K562 (cell line): ENCODE results near the gene TRAF1.

Source experiments
- BACH1 ChIP-seq: fragments of 200-800 bp; sonication (Bioruptor generic); IDR thresholded peaks from 2 replicates; pipeline ENCODE4 v1.6.1; 2016; ENCODE audit warnings: missing genetic modification characterization, missing compliant biosample characterization
- CHD4 ChIP-seq: fragments of 200-600 bp; sonication (generic); IDR thresholded peaks from 3 replicates; pipeline ENCODE4 v1.6.1; 2012; ENCODE audit warnings: low read depth, mild to moderate bottlenecking, mixed read lengths, low read length, inconsistent platforms; ENCODE audit not compliant: insufficient read depth, insufficient replicate concordance, poor library complexity, severe bottlenecking
- CREB1 ChIP-seq, 2 experiments: sonication (generic) in 1 of 2; formaldehyde crosslinking in 1 of 2; IDR thresholded peaks; 2 replicates each; pipeline versions ENCODE4 v1.6.1 to v1.8.0; 2012 to 2022; ENCODE audit warnings: inconsistent platforms in 1 of 2, mild to moderate bottlenecking in 1 of 2, missing genetic modification reagents in 1 of 2, moderate library complexity in 1 of 2
- HDAC2 ChIP-seq: fragments of 450-650 bp; IDR thresholded peaks from 2 replicates; pipeline ENCODE4 v1.6.1; 2016; ENCODE audit warnings: mild to moderate bottlenecking
- MIER1 ChIP-seq: fragments of 450-650 bp; IDR thresholded peaks from 2 replicates; pipeline ENCODE4 v1.6.1; 2016; ENCODE audit warnings: antibody characterized with exemption, mild to moderate bottlenecking, low read depth
- POLR2A ChIP-seq: fragments of 450-650 bp; conservative IDR thresholded peaks from 2 replicates; pipeline ENCODE4 v1.6.1; 2016
- ZNF146 ChIP-seq: IDR thresholded peaks from one replicate; pipeline ENCODE4 v1.6.1; 2018; ENCODE audit warnings: missing compliant biosample characterization; ENCODE audit not compliant: unreplicated experiment
- ZNF175 ChIP-seq: fragments of 200-800 bp; sonication (Bioruptor generic); IDR thresholded peaks from 2 replicates; pipeline ENCODE4 v1.6.1; 2016; ENCODE audit warnings: low read depth, mild to moderate bottlenecking, missing genetic modification characterization, missing compliant biosample characterization
- ZNF830 ChIP-seq: fragments of 250-450 bp; sonication (Bioruptor Pico); IDR thresholded peaks from 2 replicates; pipeline ENCODE4 v1.5.0; 2021; ENCODE audit warnings: mild to moderate bottlenecking
- TF ChIP-seq, protein P1 (sequence below): fragments of 150-350 bp; IDR thresholded peaks from 2 replicates; pipeline ENCODE4 v1.6.1; 2014; ENCODE audit warnings: low read depth, mild to moderate bottlenecking, low read length, borderline replicate concordance
- TF ChIP-seq, protein P2 (sequence below): sonication (generic); formaldehyde crosslinking; IDR thresholded peaks from 2 replicates; pipeline ENCODE4 v1.9.0; 2022; ENCODE audit warnings: mild to moderate bottlenecking, missing genetic modification reagents
- TF ChIP-seq, protein P3 (sequence below): fragments of 250-450 bp; sonication (Bioruptor Pico); IDR thresholded peaks from 2 replicates; pipeline ENCODE4 v1.5.0; 2022; ENCODE audit warnings: mild to moderate bottlenecking
- TF ChIP-seq, protein P4 (sequence below): fragments of 250-450 bp; sonication (Bioruptor Pico); IDR thresholded peaks from 2 replicates; pipeline ENCODE4 v1.5.0; 2021; ENCODE audit warnings: mild to moderate bottlenecking, borderline replicate concordance
- TF ChIP-seq, protein P5 (sequence below), 2 experiments: fragments of 450-650 bp; formaldehyde crosslinking in 1 of 2; IDR thresholded peaks; 2 replicates each; pipeline versions ENCODE4 v1.4.0 to v1.6.1; 2014 to 2020; ENCODE audit warnings: mild to moderate bottlenecking in 2 of 2, borderline replicate concordance in 1 of 2, low read depth in 1 of 2

DNA sequence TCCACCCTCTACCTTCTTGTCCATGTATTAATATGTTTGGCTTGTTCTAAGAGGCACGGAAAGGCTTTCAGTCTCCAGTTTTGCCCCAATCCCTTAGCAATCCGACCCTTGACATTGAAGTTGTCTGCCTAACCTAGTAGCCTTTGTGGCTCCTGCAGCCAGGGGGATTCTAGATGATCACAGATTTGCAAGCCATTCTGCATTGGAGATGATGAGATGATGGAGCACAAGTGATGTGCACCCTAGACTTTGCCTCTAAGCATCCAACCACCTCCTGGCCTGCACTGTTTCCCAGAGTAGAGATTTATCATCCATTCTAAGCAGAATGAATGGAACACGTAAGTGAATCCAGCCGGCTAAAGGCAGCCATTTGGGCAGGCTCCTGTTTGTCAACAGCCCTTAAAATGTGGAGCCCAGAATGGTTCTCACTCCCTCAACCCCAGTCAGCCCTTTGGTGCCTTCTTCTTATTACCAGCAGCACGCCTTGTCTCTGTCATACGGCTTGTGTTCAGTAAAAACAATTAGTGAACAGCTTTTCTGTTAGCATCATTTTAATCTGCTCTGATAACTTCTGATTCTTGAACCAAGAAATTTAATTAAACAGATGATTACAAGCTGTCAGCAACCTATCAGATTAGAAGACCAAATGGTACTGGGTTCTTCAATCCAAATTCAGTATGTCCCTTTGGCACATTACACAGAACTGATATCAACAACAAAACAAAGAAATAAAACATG, 5.7 kb upstream of the TRAF1 start:
- no peak for TF ChIP-seq BACH1 (tag)
- TF ChIP-seq CHD4: no peak
- TF ChIP-seq POLR2A: no peak
- TF ChIP-seq, protein P1, sequence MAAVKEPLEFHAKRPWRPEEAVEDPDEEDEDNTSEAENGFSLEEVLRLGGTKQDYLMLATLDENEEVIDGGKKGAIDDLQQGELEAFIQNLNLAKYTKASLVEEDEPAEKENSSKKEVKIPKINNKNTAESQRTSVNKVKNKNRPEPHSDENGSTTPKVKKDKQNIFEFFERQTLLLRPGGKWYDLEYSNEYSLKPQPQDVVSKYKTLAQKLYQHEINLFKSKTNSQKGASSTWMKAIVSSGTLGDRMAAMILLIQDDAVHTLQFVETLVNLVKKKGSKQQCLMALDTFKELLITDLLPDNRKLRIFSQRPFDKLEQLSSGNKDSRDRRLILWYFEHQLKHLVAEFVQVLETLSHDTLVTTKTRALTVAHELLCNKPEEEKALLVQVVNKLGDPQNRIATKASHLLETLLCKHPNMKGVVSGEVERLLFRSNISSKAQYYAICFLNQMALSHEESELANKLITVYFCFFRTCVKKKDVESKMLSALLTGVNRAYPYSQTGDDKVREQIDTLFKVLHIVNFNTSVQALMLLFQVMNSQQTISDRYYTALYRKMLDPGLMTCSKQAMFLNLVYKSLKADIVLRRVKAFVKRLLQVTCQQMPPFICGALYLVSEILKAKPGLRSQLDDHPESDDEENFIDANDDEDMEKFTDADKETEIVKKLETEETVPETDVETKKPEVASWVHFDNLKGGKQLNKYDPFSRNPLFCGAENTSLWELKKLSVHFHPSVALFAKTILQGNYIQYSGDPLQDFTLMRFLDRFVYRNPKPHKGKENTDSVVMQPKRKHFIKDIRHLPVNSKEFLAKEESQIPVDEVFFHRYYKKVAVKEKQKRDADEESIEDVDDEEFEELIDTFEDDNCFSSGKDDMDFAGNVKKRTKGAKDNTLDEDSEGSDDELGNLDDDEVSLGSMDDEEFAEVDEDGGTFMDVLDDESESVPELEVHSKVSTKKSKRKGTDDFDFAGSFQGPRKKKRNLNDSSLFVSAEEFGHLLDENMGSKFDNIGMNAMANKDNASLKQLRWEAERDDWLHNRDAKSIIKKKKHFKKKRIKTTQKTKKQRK: no peak
- TF ChIP-seq HDAC2: no peak
- TF ChIP-seq, protein P2, sequence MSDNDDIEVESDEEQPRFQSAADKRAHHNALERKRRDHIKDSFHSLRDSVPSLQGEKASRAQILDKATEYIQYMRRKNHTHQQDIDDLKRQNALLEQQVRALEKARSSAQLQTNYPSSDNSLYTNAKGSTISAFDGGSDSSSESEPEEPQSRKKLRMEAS (CRISPR knock-in tag): no peak
- TF ChIP-seq CREB1 (IDR thresholded peaks at IDR 0.05): no peak
- TF ChIP-seq CREB1 (CRISPR knock-in tag; IDR thresholded peaks at IDR 0.05): no peak
- TF ChIP-seq, protein P3, sequence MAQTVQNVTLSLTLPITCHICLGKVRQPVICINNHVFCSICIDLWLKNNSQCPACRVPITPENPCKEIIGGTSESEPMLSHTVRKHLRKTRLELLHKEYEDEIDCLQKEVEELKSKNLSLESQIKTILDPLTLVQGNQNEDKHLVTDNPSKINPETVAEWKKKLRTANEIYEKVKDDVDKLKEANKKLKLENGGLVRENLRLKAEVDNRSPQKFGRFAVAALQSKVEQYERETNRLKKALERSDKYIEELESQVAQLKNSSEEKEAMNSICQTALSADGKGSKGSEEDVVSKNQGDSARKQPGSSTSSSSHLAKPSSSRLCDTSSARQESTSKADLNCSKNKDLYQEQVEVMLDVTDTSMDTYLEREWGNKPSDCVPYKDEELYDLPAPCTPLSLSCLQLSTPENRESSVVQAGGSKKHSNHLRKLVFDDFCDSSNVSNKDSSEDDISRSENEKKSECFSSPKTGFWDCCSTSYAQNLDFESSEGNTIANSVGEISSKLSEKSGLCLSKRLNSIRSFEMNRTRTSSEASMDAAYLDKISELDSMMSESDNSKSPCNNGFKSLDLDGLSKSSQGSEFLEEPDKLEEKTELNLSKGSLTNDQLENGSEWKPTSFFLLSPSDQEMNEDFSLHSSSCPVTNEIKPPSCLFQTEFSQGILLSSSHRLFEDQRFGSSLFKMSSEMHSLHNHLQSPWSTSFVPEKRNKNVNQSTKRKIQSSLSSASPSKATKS (CRISPR knock-in tag): no peak
- TF ChIP-seq ZNF175 (CRISPR knock-in tag): no peak
- TF ChIP-seq, protein P4, sequence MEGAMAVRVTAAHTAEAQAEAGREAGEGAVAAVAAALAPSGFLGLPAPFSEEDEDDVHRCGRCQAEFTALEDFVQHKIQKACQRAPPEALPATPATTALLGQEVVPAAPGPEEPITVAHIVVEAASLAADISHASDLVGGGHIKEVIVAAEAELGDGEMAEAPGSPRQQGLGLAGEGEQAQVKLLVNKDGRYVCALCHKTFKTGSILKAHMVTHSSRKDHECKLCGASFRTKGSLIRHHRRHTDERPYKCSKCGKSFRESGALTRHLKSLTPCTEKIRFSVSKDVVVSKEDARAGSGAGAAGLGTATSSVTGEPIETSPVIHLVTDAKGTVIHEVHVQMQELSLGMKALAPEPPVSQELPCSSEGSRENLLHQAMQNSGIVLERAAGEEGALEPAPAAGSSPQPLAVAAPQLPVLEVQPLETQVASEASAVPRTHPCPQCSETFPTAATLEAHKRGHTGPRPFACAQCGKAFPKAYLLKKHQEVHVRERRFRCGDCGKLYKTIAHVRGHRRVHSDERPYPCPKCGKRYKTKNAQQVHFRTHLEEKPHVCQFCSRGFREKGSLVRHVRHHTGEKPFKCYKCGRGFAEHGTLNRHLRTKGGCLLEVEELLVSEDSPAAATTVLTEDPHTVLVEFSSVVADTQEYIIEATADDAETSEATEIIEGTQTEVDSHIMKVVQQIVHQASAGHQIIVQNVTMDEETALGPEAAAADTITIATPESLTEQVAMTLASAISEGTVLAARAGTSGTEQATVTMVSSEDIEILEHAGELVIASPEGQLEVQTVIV (CRISPR knock-in tag): no peak
- TF ChIP-seq, protein P5, sequence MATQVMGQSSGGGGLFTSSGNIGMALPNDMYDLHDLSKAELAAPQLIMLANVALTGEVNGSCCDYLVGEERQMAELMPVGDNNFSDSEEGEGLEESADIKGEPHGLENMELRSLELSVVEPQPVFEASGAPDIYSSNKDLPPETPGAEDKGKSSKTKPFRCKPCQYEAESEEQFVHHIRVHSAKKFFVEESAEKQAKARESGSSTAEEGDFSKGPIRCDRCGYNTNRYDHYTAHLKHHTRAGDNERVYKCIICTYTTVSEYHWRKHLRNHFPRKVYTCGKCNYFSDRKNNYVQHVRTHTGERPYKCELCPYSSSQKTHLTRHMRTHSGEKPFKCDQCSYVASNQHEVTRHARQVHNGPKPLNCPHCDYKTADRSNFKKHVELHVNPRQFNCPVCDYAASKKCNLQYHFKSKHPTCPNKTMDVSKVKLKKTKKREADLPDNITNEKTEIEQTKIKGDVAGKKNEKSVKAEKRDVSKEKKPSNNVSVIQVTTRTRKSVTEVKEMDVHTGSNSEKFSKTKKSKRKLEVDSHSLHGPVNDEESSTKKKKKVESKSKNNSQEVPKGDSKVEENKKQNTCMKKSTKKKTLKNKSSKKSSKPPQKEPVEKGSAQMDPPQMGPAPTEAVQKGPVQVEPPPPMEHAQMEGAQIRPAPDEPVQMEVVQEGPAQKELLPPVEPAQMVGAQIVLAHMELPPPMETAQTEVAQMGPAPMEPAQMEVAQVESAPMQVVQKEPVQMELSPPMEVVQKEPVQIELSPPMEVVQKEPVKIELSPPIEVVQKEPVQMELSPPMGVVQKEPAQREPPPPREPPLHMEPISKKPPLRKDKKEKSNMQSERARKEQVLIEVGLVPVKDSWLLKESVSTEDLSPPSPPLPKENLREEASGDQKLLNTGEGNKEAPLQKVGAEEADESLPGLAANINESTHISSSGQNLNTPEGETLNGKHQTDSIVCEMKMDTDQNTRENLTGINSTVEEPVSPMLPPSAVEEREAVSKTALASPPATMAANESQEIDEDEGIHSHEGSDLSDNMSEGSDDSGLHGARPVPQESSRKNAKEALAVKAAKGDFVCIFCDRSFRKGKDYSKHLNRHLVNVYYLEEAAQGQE (IDR thresholded peaks at IDR 0.05; ENCODE audit: borderline replicate concordance): no peak
- TF ChIP-seq, protein P5 (CRISPR knock-in tag; IDR thresholded peaks at IDR 0.05; ENCODE audit: low read depth): no peak
- TF ChIP-seq MIER1: no peak
- no peak for TF ChIP-seq ZNF830 (CRISPR knock-in tag)
- no peak for TF ChIP-seq ZNF146
